HepG2 (cell line): ENCODE data around the gene TMCC1. TPM values are rescaled to one million over a fixed set of nuclear protein-coding genes. Genes with fewer than 3 reads are reported as not detected.

ENCODE experiments used
- AHR ChIP-seq: IDR thresholded peaks from 2 replicates; pipeline ENCODE4 v1.6.1; 2018; ENCODE audit warnings: missing genetic modification reagents, missing compliant biosample characterization
- ARID4A ChIP-seq: sonication (generic); formaldehyde crosslinking; IDR thresholded peaks from 2 replicates; pipeline ENCODE4 v1.5.0; 2020; ENCODE audit warnings: mild to moderate bottlenecking, missing genetic modification reagents, borderline replicate concordance
- ELF4 ChIP-seq: sonication (generic); formaldehyde crosslinking; IDR thresholded peaks from 2 replicates; pipeline ENCODE4 v1.5.0; 2020; ENCODE audit warnings: missing genetic modification reagents, mild to moderate bottlenecking, moderate library complexity, borderline replicate concordance
- FOXO1 ChIP-seq: sonication (generic); formaldehyde crosslinking; IDR thresholded peaks from 2 replicates; pipeline ENCODE4 v1.4.0; 2020; ENCODE audit warnings: missing genetic modification reagents
- HDAC1 ChIP-seq: sonication (generic); formaldehyde crosslinking; IDR thresholded peaks from 2 replicates; pipeline ENCODE4 v1.5.1; 2020; ENCODE audit warnings: mild to moderate bottlenecking, missing genetic modification reagents
- HMGXB3 ChIP-seq: sonication (generic); formaldehyde crosslinking; IDR thresholded peaks from 2 replicates; pipeline ENCODE4 v1.4.0; 2020; ENCODE audit warnings: missing genetic modification reagents, borderline replicate concordance
- HMGXB4 ChIP-seq, 2 experiments: sonication (generic) in 1 of 2; formaldehyde crosslinking in 1 of 2; IDR thresholded peaks; 2 replicates each; pipeline versions ENCODE4 v1.4.0 to v1.6.1; 2018 to 2020; ENCODE audit warnings: missing genetic modification reagents in 2 of 2, borderline replicate concordance in 1 of 2, low read depth in 1 of 2, mild to moderate bottlenecking in 1 of 2, missing biosample characterization in 1 of 2
- MIXL1 ChIP-seq: IDR thresholded peaks from 2 replicates; pipeline ENCODE4 v1.6.1; 2016
- MXD4 ChIP-seq: IDR thresholded peaks from 2 replicates; pipeline ENCODE4 v1.6.1; 2016; ENCODE audit warnings: mild to moderate bottlenecking, missing biosample characterization, missing genetic modification reagents
- NFATC3 ChIP-seq: sonication (generic); formaldehyde crosslinking; IDR thresholded peaks from 2 replicates; pipeline ENCODE4 v1.5.1; 2020; ENCODE audit warnings: mild to moderate bottlenecking, missing genetic modification reagents
- SP5 ChIP-seq: IDR thresholded peaks from 2 replicates; pipeline ENCODE4 v1.6.1; 2016; ENCODE audit warnings: low read depth, borderline replicate concordance
- TCF7 ChIP-seq: sonication (generic); IDR thresholded peaks from 2 replicates; pipeline ENCODE4 v1.6.1; 2016; ENCODE audit warnings: antibody characterized with exemption, low read depth
- USF2 ChIP-seq, 2 experiments: sonication (generic) in 1 of 2; formaldehyde crosslinking in 1 of 2; IDR thresholded peaks; 2 replicates each; pipeline versions ENCODE4 v1.5.1 to v1.6.1; 2011 to 2020; ENCODE audit warnings: borderline replicate concordance in 1 of 2, low read depth in 1 of 2, low read length in 1 of 2, mild to moderate bottlenecking in 1 of 2, missing genetic modification reagents in 1 of 2, moderate library complexity in 1 of 2
- ZMYM4 ChIP-seq: sonication (generic); formaldehyde crosslinking; IDR thresholded peaks from 2 replicates; pipeline ENCODE4 v1.8.1; 2023; ENCODE audit warnings: mild to moderate bottlenecking, missing genetic modification reagents
- ZNF354B ChIP-seq: sonication (generic); formaldehyde crosslinking; IDR thresholded peaks from 2 replicates; pipeline ENCODE4 v1.8.0; 2022; ENCODE audit warnings: mild to moderate bottlenecking, missing genetic modification reagents
- ZNF652 ChIP-seq: IDR thresholded peaks from 2 replicates; pipeline ENCODE4 v1.6.1; 2016; ENCODE audit warnings: low read depth, borderline replicate concordance
- polyA plus RNA-seq, 8 experiments: library from polyadenylated mRNA; depleted of rRNA in 3 of 8; stranded (reverse) in 7 of 8; unstranded in 1 of 8; fragments of >200 nt; fragmentation: Illumina TruSeq in 4 of 8; extraction: Trizol in 4 of 8; gene quantifications; 2 replicates each; pipeline versions ENCODE4 v1.2.1 to v1.2.3, GENCODE V29; 2011 to 2016; ENCODE audit warnings: low read depth in 4 of 8, missing spikeins in 1 of 8, mixed read lengths in 1 of 8; ENCODE audit not compliant: insufficient read depth in 1 of 8
- total RNA-seq, 5 experiments: library from RNA; depleted of rRNA; stranded (reverse); fragments of >200 nt; fragmentation: Illumina TruSeq; extraction: Trizol; gene quantifications; 2 replicates each; pipeline ENCODE4 v1.2.3, GENCODE V29; 2016; ENCODE audit warnings: low read depth in 1 of 5

Gene TMCC1
- total and polyA plus RNA-seq, 2 of the 13 experiments (the other 11 are each of a cell fraction or from before 2014, with no cell fraction given) = 12.1 to 264 TPM

DNA sequence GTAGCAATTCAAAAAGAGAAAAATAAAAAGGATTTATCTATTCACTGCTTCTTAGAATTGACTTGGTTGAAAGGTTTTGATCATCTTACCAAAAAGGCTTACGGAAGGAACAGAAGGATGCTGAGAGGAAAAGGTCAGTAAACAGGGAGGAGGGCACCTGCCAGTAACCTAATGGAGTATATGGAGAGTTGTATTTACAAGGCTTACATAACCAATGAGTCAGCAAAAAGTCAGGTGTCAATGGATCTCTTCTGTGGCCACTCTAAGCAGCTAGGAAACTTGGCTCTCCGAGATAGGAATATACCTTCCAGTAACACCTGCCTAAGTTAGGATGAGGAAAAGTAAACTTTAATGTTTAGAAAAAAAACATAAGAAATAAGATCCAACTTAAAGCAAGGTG is 206.6 kb downstream of the TMCC1 start (continued):
- TF ChIP-seq HMGXB4 (CRISPR knock-in tag; IDR thresholded peaks at IDR 0.05; ENCODE audit: borderline replicate concordance in 1 of 2, low read depth in 1 of 2) (peak in 1 of 2 experiments; percentile 54; a peak in 1 of 4 replicates), ZNF354B (CRISPR knock-in tag) (no peak), TCF7 (peak; percentile 27; the same call in 1 of the 2 replicates), AHR (CRISPR knock-in tag) (no peak), ELF4 (CRISPR knock-in tag) (no peak), ZNF652 (CRISPR knock-in tag) (peak; percentile 33; the same call in 1 of the 2 replicates), HDAC1 (CRISPR knock-in tag) (peak; percentile 34; the same call in 1 of the 2 replicates), MXD4 (CRISPR knock-in tag) (peak; percentile 57), USF2 (IDR thresholded peaks at IDR 0.05; ENCODE audit: low read depth, low read length) (no peak), USF2 (CRISPR knock-in tag; IDR thresholded peaks at IDR 0.05; ENCODE audit: borderline replicate concordance) (no peak), HMGXB3 (CRISPR knock-in tag) (0 out of 2 replicates have a peak, but pooled peaks have one; percentile 69), ZMYM4 (CRISPR knock-in tag) (0 out of 2 replicates have a peak, but pooled peaks have one; percentile 54), SP5 (CRISPR knock-in tag) (peak; percentile 76), NFATC3 (CRISPR knock-in tag) (no peak), FOXO1 (CRISPR knock-in tag) (peak; percentile 86; the same call in 1 of the 2 replicates), MIXL1 (CRISPR knock-in tag) (0 out of 2 replicates have a peak, but pooled peaks have one; percentile 43), ARID4A (CRISPR knock-in tag) (peak; percentile 59; the same call in 1 of the 2 replicates)
